ENCODE measurements around the gene OSBPL9.
"Not testable (repeated sequence)": the region's sequence is repeated elsewhere in the genome, so short reads cannot be mapped to it uniquely, and the experiment has no call there.

Gene OSBPL9

DNA sequence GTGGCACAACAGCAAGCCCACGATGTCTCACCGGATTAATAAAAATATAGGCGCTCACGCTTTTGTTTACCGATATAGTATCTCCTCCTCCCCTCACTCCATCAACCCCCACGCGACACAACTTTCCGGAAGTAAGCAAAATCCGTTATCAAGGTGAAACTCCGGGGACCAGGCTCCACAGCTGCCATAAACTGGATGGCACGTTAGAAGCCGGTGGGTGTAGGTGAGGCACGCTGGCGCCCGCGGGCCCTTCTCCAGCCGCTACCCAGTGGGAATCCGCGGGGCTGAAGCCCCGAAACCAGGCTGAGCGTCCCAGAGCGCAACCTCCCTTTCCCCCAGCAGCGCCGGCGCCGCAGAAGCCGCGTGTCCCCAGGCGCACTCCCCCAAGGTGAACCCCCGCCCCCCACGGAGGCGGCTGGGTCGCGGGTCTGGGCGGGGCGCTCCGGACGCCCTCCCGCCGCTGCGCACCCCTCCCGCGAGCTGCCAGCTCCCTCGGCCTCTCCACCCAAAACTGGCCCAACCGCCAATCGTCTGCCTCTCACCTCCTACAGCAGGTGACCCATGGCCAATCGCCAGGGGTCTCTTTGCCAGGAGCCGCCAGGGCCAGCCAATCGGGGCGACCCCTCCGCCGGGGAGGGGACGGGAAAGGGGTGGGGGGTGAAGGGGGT, 112.4 kb downstream of the OSBPL9 start:
- Histone ChIP-seq H3K27ac (ENCODE audit: poor library complexity, severe bottlenecking) (peak overlapping the region; percentile 52), H3K27me3 (ENCODE audit: insufficient read depth, poor library complexity, severe bottlenecking) (no peaks in the 10 kb centered on the region), H3K36me3 (ENCODE audit: low read depth) (no peaks in the 10 kb centered on the region), H3K4me1 (ENCODE audit: insufficient read depth, poor library complexity, severe bottlenecking) (peaks cover 6% of the 10 kb centered on the region), H3K4me3 (ENCODE audit: severe bottlenecking) (peak overlapping the region; percentile 85), H3K9me3 (ENCODE audit: severe bottlenecking) (no peaks in the 10 kb centered on the region)
- TF ChIP-seq, protein P1, sequence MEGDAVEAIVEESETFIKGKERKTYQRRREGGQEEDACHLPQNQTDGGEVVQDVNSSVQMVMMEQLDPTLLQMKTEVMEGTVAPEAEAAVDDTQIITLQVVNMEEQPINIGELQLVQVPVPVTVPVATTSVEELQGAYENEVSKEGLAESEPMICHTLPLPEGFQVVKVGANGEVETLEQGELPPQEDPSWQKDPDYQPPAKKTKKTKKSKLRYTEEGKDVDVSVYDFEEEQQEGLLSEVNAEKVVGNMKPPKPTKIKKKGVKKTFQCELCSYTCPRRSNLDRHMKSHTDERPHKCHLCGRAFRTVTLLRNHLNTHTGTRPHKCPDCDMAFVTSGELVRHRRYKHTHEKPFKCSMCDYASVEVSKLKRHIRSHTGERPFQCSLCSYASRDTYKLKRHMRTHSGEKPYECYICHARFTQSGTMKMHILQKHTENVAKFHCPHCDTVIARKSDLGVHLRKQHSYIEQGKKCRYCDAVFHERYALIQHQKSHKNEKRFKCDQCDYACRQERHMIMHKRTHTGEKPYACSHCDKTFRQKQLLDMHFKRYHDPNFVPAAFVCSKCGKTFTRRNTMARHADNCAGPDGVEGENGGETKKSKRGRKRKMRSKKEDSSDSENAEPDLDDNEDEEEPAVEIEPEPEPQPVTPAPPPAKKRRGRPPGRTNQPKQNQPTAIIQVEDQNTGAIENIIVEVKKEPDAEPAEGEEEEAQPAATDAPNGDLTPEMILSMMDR (IDR thresholded peaks at IDR 0.05; ENCODE audit: poor library complexity, severe bottlenecking) = no peak
- DNase-seq (ENCODE audit: low spot score) (peak; percentile 98), ATAC-seq (ENCODE audit: low read depth) (peak; percentile 96)

DNA sequence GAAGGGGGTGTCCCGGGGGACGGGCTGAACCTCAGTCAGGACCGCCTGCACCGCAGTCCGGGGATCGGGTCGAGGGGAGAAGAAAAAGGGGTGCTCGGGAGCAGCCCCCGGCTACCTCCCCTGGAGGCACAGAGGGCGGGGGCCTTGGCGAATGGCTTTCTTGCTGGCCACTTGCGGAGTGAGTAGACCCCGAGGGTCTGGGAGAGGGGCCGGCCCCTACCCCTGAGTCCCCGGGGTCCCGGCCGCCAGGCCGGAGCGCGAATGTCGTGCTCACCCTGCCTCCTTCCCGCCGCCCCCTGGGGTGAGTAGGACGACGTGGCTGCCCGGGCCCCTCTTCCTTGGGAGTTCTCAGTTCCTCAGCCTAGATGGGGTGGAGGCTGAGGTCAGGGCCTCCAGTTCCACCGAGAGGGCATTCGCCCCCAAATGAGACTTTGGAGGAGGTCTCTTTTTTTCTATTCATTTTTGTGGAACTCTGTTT, 113.0 kb downstream of the OSBPL9 start:
- DNase-seq (ENCODE audit: low spot score) (no peak), ATAC-seq (ENCODE audit: low read depth) (peak; percentile 37)
- H3K9me3 ChIP-seq (ENCODE audit: severe bottlenecking) = no peaks in the 10 kb centered on the region
- H3K27ac ChIP-seq (ENCODE audit: poor library complexity, severe bottlenecking) = peak overlapping the region; percentile 52
- H3K4me1 ChIP-seq (ENCODE audit: insufficient read depth, poor library complexity, severe bottlenecking) = peaks cover 6% of the 10 kb centered on the region
- TF ChIP-seq, protein P1 (IDR thresholded peaks at IDR 0.05; ENCODE audit: poor library complexity, severe bottlenecking) = no peak
- H3K36me3 ChIP-seq (ENCODE audit: low read depth) = no peaks in the 10 kb centered on the region
- H3K27me3 ChIP-seq (ENCODE audit: insufficient read depth, poor library complexity, severe bottlenecking) = no peaks in the 10 kb centered on the region
- H3K4me3 ChIP-seq (ENCODE audit: severe bottlenecking) = peak overlapping the region; percentile 85

DNA sequence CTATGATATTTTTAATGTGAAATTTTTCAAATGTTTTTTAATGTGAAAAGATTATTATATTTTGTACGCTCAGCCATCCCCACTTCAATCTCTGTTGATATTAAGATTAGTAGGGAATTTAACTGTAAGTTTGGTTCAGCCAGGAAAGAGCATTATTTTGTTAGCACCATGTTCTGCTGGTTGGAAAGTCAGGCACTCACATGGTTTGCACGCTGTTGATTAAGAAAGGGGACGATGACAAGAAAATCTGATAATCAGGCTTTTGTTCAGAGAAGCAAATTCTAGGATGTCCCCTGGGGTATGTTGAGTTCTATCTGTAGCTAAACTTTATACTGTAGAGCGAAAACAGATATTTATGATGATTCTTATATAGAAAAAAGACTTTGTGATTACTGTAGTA, 115.1 kb downstream of the OSBPL9 start:
- TF ChIP-seq, protein P1 (IDR thresholded peaks at IDR 0.05; ENCODE audit: poor library complexity, severe bottlenecking) = no peak
- Histone ChIP-seq H3K4me1 (ENCODE audit: insufficient read depth, poor library complexity, severe bottlenecking) (peaks cover 24% of the 10 kb centered on the region), H3K36me3 (ENCODE audit: low read depth) (no peaks in the 10 kb centered on the region), H3K27me3 (ENCODE audit: insufficient read depth, poor library complexity, severe bottlenecking) (no peaks in the 10 kb centered on the region), H3K9me3 (ENCODE audit: severe bottlenecking) (no peaks in the 10 kb centered on the region), H3K4me3 (ENCODE audit: severe bottlenecking) (no peak overlapping the region), H3K27ac (ENCODE audit: poor library complexity, severe bottlenecking) (no peak overlapping the region)
- DNase-seq (ENCODE audit: low spot score) (no peak), ATAC-seq (ENCODE audit: low read depth) (no peak)

DNA sequence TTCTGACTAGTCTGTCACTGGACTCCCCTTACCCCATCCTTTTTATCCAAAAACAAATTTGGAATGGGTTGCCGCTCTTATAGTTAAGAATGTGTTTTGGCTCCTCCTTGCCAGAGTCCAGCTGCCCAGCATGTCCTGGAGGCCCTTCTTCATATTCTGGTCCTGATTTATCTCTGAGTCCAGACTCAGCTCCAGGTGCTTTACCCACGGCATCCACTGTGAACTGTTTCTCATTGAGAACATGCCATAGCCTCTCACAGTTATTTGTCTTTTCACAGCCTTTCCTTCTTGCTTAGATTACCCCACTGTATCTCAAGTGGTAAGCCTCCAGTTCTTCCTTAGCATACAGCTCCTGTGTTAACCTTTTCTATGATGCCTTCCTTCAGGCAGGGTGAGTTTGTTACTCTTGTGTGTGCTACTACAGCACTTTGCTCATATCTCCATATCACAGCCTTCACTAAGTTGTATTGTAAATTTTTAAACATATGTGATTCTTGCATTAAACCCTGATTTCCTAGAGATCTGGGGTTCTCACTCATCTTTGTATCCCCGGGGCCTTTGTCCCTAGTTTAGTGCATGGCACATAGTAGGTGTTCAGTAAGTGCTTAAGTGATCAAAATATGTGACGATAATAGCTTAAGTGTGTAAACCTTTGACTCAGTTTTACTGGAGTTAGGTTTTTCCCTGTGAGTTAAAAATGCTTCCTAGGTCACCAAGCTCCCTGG, 116.0 kb downstream of the OSBPL9 start:
- no peaks in the 10 kb centered on the region for H3K27me3 ChIP-seq (ENCODE audit: insufficient read depth, poor library complexity, severe bottlenecking)
- DNase-seq (ENCODE audit: low spot score) (no peak), ATAC-seq (ENCODE audit: low read depth) (no peak)
- no peaks in the 10 kb centered on the region for H3K36me3 ChIP-seq (ENCODE audit: low read depth)
- H3K9me3 ChIP-seq (ENCODE audit: severe bottlenecking) = no peaks in the 10 kb centered on the region
- peaks cover 31% of the 10 kb centered on the region for H3K4me1 ChIP-seq (ENCODE audit: insufficient read depth, poor library complexity, severe bottlenecking)
- no peak overlapping the region for H3K4me3 ChIP-seq (ENCODE audit: severe bottlenecking)
- TF ChIP-seq, protein P1 (IDR thresholded peaks at IDR 0.05; ENCODE audit: poor library complexity, severe bottlenecking) = no peak
- H3K27ac ChIP-seq (ENCODE audit: poor library complexity, severe bottlenecking) = no peak overlapping the region

DNA sequence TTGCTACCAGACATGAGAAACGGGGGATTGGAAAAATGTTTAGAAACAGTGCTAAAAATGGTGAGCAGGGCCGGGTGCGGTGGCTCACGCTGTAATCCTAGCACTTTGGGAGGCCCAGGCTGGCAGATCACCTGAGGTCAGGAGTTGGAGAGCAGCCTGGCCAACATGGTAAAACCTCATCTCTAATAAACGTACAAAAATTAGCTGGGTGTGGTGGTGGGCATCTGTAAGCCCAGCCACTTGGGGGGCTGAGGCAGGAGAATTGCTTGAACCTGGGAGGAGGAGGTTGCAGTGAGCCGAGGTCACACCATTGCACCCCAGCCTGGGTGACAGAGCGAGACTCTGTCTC, 116.5 kb downstream of the OSBPL9 start:
- H3K27me3 ChIP-seq (ENCODE audit: insufficient read depth, poor library complexity, severe bottlenecking); H3K9me3 ChIP-seq (ENCODE audit: severe bottlenecking); H3K27ac ChIP-seq (ENCODE audit: poor library complexity, severe bottlenecking); ATAC-seq (ENCODE audit: low read depth); DNase-seq (ENCODE audit: low spot score); H3K36me3 ChIP-seq (ENCODE audit: low read depth); H3K4me3 ChIP-seq (ENCODE audit: severe bottlenecking): not testable (repeated sequence)
- H3K4me1 ChIP-seq (ENCODE audit: insufficient read depth, poor library complexity, severe bottlenecking) = peaks cover 32% of the 10 kb centered on the region

All from RWPE2 (cell line).